K562 (cell line): ENCODE measurements around the gene YBEY. TPM values are rescaled to one million over a fixed set of nuclear protein-coding genes. Genes with fewer than 3 reads are reported as not detected.

Experiments used
- ATAC-seq: fragments of 200-7000 bp; cut with Tn5 transposase; 3 replicates; pipeline ENCODE4 v1.9.1; 2020; ENCODE audit warnings: moderate library complexity
- BruUV-seq: library from RNA; stranded (reverse); fragments of 400-500 nt; replicated peaks from 2 replicates; lab custom pipeline; 2021; lab: Mats Ljungman, UMichigan
- CTCF ChIA-PET: fragments of 300-600 bp; formaldehyde crosslinking; extraction: SDS; loops from one replicate; lab custom pipeline; 2021; ENCODE audit warnings: low intra/inter-chr PET ratio; lab: Yijun Ruan, JAX
- POLR2A ChIA-PET: fragments of 300-600, 350-650 bp; sonication (Branson Sonifier 250); formaldehyde crosslinking; extraction: SDS; loops from one replicate; lab custom pipeline; 2021; ENCODE audit warnings: antibody characterized with exemption, inconsistent platforms; lab: Yijun Ruan, JAX
- DNase-seq, 4 experiments: peaks; one replicate each; pipeline versions ENCODE4 v3.0.0 to v3.0.0-alpha.2; 2011 to 2018; ENCODE audit warnings: low spot score in 3 of 4, mixed read lengths in 3 of 4; ENCODE audit errors: extremely low read depth in 1 of 4
- FAIRE-seq: peaks from 2 replicates; lab custom pipeline; 2011; peaks lifted over from hg19 to GRCh38; lab: Jason Lieb, UNC
- H2AFZ ChIP-seq: 2 replicates; pipeline ENCODE4 v1.6.0; 2011; ENCODE audit warnings: low read depth, low read length, control low read depth, inconsistent platforms
- H3K27ac ChIP-seq: fragments of 200-600 bp; 3 replicates; pipeline ENCODE4 v1.8.0; 2011; ENCODE audit warnings: low read depth, mild to moderate bottlenecking, control low read depth, inconsistent platforms, low read length, moderate library complexity, mixed read lengths; ENCODE audit errors: extremely low read depth
- H3K27me3 ChIP-seq, 2 experiments: fragments of 300-600 bp in 1 of 2; 2 replicates in 1 of 2; 3 replicates in 1 of 2; pipeline versions ENCODE4 v1.6.0 to v1.8.0; 2011; ENCODE audit warnings: inconsistent platforms in 2 of 2, low read length in 2 of 2, mild to moderate bottlenecking in 1 of 2, mixed read lengths in 1 of 2, moderate library complexity in 1 of 2; ENCODE audit not compliant: control insufficient read depth in 2 of 2, insufficient read depth in 2 of 2
- H3K36me3 ChIP-seq: fragments of 300-600 bp; 3 replicates; pipeline ENCODE4 v1.8.0; 2011; ENCODE audit warnings: mild to moderate bottlenecking, low read length, inconsistent platforms; ENCODE audit not compliant: control insufficient read depth, insufficient read depth
- H3K4me1 ChIP-seq, 2 experiments: fragments of 200-600 bp in 1 of 2; replicated peaks in 1 of 2; 2 replicates in 1 of 2; 3 replicates in 1 of 2; pipeline versions ENCODE4 v1.5.1 to v1.8.0; 2011; ENCODE audit warnings: inconsistent platforms in 2 of 2, low read length in 2 of 2, mild to moderate bottlenecking in 1 of 2, mixed read lengths in 1 of 2, moderate library complexity in 1 of 2; ENCODE audit not compliant: control insufficient read depth in 2 of 2, insufficient read depth in 2 of 2
- H3K4me2 ChIP-seq: 2 replicates; pipeline ENCODE4 v1.6.1; 2011; ENCODE audit warnings: low read length, control low read depth, inconsistent platforms, mixed read lengths; ENCODE audit not compliant: insufficient read depth
- H3K4me3 ChIP-seq: fragments of 200-600 bp; sonication (generic), shearing (Covaris generic); 2 replicates; pipeline ENCODE4 v1.5.1; 2016; ENCODE audit warnings: control low read depth, inconsistent platforms
- H3K79me2 ChIP-seq: fragments of 200-600 bp; 3 replicates; pipeline ENCODE4 v1.8.0; 2011; ENCODE audit warnings: low read length, inconsistent platforms; ENCODE audit not compliant: control insufficient read depth, insufficient read depth
- H3K9ac ChIP-seq, 2 experiments: 2 replicates each; pipeline versions ENCODE4 v1.6.0 to v1.6.1; 2011; ENCODE audit warnings: low read depth in 2 of 2, low read length in 2 of 2, control low read depth in 1 of 2, inconsistent platforms in 1 of 2, mild to moderate bottlenecking in 1 of 2, mixed read lengths in 1 of 2; ENCODE audit not compliant: insufficient read depth in 1 of 2
- H3K9me1 ChIP-seq: one replicate; pipeline ENCODE4 v1.6.0; 2011; ENCODE audit warnings: inconsistent platforms, mild to moderate bottlenecking, low read length, moderate library complexity; ENCODE audit not compliant: control insufficient read depth, insufficient read depth
- H3K9me3 ChIP-seq: replicated peaks from 2 replicates; pipeline ENCODE4 v1.5.1; 2011; ENCODE audit warnings: low read depth, low read length, inconsistent platforms; ENCODE audit not compliant: control insufficient read depth, insufficient read depth
- H4K20me1 ChIP-seq: replicated peaks from 2 replicates; pipeline ENCODE4 v1.6.1; 2011; ENCODE audit warnings: low read length, inconsistent platforms, mixed read lengths; ENCODE audit not compliant: control insufficient read depth, insufficient read depth
- CEBPG ChIP-seq, 3 experiments: fragments of 200-800 bp in 1 of 3; sonication (Bioruptor generic) in 1 of 3; sonication (generic) in 1 of 3; formaldehyde crosslinking in 1 of 3; IDR thresholded peaks in 2 of 3; conservative IDR thresholded peaks in 1 of 3; 2 replicates each; pipeline versions ENCODE4 v1.6.1 to v1.8.0; 2016 to 2022; ENCODE audit warnings: missing compliant biosample characterization in 2 of 3, missing genetic modification characterization in 2 of 3, mild to moderate bottlenecking in 1 of 3, missing genetic modification reagents in 1 of 3
- HMGXB4 ChIP-seq: sonication (generic); formaldehyde crosslinking; IDR thresholded peaks from 2 replicates; pipeline ENCODE4 v1.8.1; 2023; ENCODE audit warnings: mild to moderate bottlenecking, missing genetic modification reagents
- ILK ChIP-seq: fragments of 450-650 bp; IDR thresholded peaks from 2 replicates; pipeline ENCODE4 v1.6.1; 2016; ENCODE audit warnings: missing genetic modification characterization, low read depth, mild to moderate bottlenecking, missing compliant biosample characterization, moderate library complexity, borderline replicate concordance
- NR2F6 ChIP-seq: fragments of 450-650 bp; formaldehyde crosslinking; IDR thresholded peaks from 2 replicates; pipeline ENCODE4 v1.4.0; 2020; ENCODE audit warnings: mild to moderate bottlenecking
- POLR2H ChIP-seq: IDR thresholded peaks from 2 replicates; pipeline ENCODE4 v1.6.1; 2016; ENCODE audit warnings: missing genetic modification characterization, low read depth, mild to moderate bottlenecking, control low read depth, missing compliant biosample characterization, moderate library complexity
- RAD51 ChIP-seq: fragments of 450-650 bp; IDR thresholded peaks from 2 replicates; pipeline ENCODE4 v1.7.1; 2016; ENCODE audit warnings: low read depth, mild to moderate bottlenecking, borderline replicate concordance
- SMC3 ChIP-seq: conservative IDR thresholded peaks from 2 replicates; pipeline ENCODE4 v1.6.1; 2011; ENCODE audit warnings: low read depth, low read length, improper control_type of control experiment; ENCODE audit not compliant: insufficient read depth
- TEAD4 ChIP-seq, 2 experiments: sonication (generic) in 1 of 2; formaldehyde crosslinking in 1 of 2; IDR thresholded peaks; 2 replicates each; pipeline versions ENCODE4 v1.6.1 to v1.8.0; 2012 to 2022; ENCODE audit warnings: borderline replicate concordance in 1 of 2, inconsistent platforms in 1 of 2, low read length in 1 of 2, mild to moderate bottlenecking in 1 of 2, missing genetic modification reagents in 1 of 2
- ZBTB5 ChIP-seq: fragments of 450-650 bp; IDR thresholded peaks from 2 replicates; pipeline ENCODE4 v1.6.1; 2017; ENCODE audit warnings: antibody characterized with exemption
- ZNF561 ChIP-seq: fragments of 450-650 bp; formaldehyde crosslinking; conservative IDR thresholded peaks from 2 replicates; pipeline ENCODE4 v1.4.0; 2020; ENCODE audit warnings: mild to moderate bottlenecking, moderate library complexity
- WGBS: fragments of 100-300 bp; shearing (Covaris generic); methylation state at CpG from one replicate; pipeline ENCODE4 v1.1.6; 2016; ENCODE audit warnings: low coverage, mixed read lengths; ENCODE audit not compliant: insufficient coverage; ENCODE audit errors: missing lambda C conversion rate; 5-methylcytosine and 5-hydroxymethylcytosine counted together
- in situ Hi-C: fragments of 300-500 bp; cut with MboI; formaldehyde crosslinking; loops from 4 replicates; pipeline ENCODE4 v1.15.0; 2018; ENCODE audit warnings: inconsistent platforms, mixed read lengths
- intact Hi-C: fragments of 100-400 bp; cut with micrococcal nuclease; formaldehyde crosslinking; loops from 2 replicates; pipeline ENCODE4 v1.14.2; 2022
- polyA plus RNA-seq, 8 experiments: library from polyadenylated mRNA; depleted of rRNA in 4 of 8; stranded (reverse) in 5 of 8; unstranded in 3 of 8; fragments of >200 nt; fragmentation: Nextera tagmentation in 2 of 8; fragmentation: Illumina TruSeq in 1 of 8; extraction: Ambion mirVana in 2 of 8; extraction: Trizol in 1 of 8; gene quantifications; 2 replicates each; pipeline versions ENCODE4 v1.2.1 to v1.2.3, GENCODE V29; 2011 to 2014; ENCODE audit warnings: inconsistent platforms in 1 of 8, missing spikeins in 1 of 8
- total RNA-seq, 7 experiments: library from RNA; depleted of rRNA in 6 of 7; stranded (reverse); fragments of >200 nt in 6 of 7; fragmentation: Illumina TruSeq in 2 of 7; extraction: Trizol in 2 of 7; gene quantifications; 2 replicates each; pipeline versions ENCODE4 v1.2.1 to v1.2.3, GENCODE V29; 2011 to 2021; ENCODE audit warnings: low replicate concordance in 1 of 7

Gene YBEY
- total and polyA plus RNA-seq, 9 of the 15 experiments (the other 6 are each of a cell fraction or from before 2014, with no cell fraction given), result 6.4 to 28.0 (median 12.4) TPM

GRCh38 chr21:46344219-46344915 lies 58.2 kb downstream of the YBEY start:
- DNase-seq (no peak), FAIRE-seq (no peak), ATAC-seq (no peak)
- peaks cover 25% of the 10 kb centered on the region for H3K79me2 ChIP-seq
- H3K9ac ChIP-seq, result no peak overlapping the region
- H3K9me1 ChIP-seq, result no peaks in the 10 kb centered on the region
- no TSS peak for BruUV-seq
- ChIA-PET CTCF (no interaction called here), POLR2A (interaction anchor here (0.7 to 1.7 kb wide), 2 partner anchors 19 to 126 kb away, joined by 3 to 8 read pairs; a partner anchor contains a TSS)
- WGBS, result 88% methylated on average over 20 of the region's 20 CpGs
- peaks cover 0 to 11% of the 10 kb centered on the region in 2 experiments; a peak in 1 of 5 replicates for H3K4me1 ChIP-seq
- intact Hi-C loops, result no loop called here
- no peaks in the 10 kb centered on the region for H3K27me3 ChIP-seq
- H2AFZ ChIP-seq, result no peak overlapping the region
- no peak overlapping the region for H3K4me2 ChIP-seq
- peaks cover 53% of the 10 kb centered on the region for H3K36me3 ChIP-seq
- H3K4me3 ChIP-seq, result no peak overlapping the region
- no peaks in the 10 kb centered on the region; the same call in 1 of the 2 replicates for H4K20me1 ChIP-seq
- no peak for TF ChIP-seq POLR2H (tag)
- no peak for TF ChIP-seq ZNF561
- no peak for TF ChIP-seq NR2F6
- TF ChIP-seq SMC3, result no peak
- no peak for TF ChIP-seq ZBTB5
- TF ChIP-seq CEBPG (CRISPR knock-in tag; IDR thresholded peaks at IDR 0.05), result no peak
- no peak for TF ChIP-seq CEBPG (tag; conservative IDR thresholded peaks at IDR 0.05 in 1 of 2, IDR thresholded peaks at IDR 0.05 in 1 of 2)
- no peak for TF ChIP-seq HMGXB4 (CRISPR knock-in tag)
- no peak for TF ChIP-seq ILK (tag)
- no peak for TF ChIP-seq TEAD4 (IDR thresholded peaks at IDR 0.05; ENCODE audit: low read length)
- TF ChIP-seq TEAD4 (CRISPR knock-in tag; IDR thresholded peaks at IDR 0.05; ENCODE audit: borderline replicate concordance), result no peak
- TF ChIP-seq RAD51, result no peak
- TF ChIP-seq, all 486 proteins: peak for 0
- in situ Hi-C loops, result no loop called here
- Histone ChIP-seq H3K9me3 (0 out of 2 replicates have a peak, but pooled peaks cover 2% of the 10 kb centered on the region), H3K27ac (no peak overlapping the region)
